Measurements from ENCODE around the gene FAM111A.

DNA sequence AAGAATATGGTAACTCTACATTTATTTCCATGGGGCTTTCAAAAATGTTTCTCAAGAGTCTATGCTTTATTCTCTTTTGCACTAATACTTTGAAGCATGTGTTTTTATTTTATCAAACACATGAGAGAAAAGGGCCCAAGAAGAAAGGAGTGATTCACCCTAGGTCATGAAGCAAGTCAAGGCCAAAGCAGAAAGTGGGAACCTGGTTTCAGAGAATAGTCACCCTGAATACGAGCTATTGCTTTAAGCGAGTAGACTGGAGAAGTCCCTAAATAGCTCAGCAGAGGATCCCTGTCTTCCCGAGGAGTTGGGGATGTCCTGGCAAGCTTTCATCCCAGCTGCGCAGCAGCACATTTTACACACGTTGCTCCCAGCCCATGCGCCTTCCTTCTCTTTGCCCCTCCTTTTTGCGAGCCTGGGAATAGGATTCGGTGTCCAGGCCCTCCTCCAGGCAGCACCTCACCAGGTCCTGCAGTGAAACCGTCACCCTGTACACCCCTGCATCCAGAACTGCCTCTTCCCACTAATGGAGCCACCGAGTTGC is 51.0 kb downstream of the FAM111A start:
- TF ChIP-seq POLR2AphosphoS5 (IDR thresholded peaks at IDR 0.05; ENCODE audit: low read depth) (no peak), SPI1 (IDR thresholded peaks at IDR 0.05; ENCODE audit: borderline replicate concordance, low read depth) (no peak)
- TF ChIP-seq, protein P1, sequence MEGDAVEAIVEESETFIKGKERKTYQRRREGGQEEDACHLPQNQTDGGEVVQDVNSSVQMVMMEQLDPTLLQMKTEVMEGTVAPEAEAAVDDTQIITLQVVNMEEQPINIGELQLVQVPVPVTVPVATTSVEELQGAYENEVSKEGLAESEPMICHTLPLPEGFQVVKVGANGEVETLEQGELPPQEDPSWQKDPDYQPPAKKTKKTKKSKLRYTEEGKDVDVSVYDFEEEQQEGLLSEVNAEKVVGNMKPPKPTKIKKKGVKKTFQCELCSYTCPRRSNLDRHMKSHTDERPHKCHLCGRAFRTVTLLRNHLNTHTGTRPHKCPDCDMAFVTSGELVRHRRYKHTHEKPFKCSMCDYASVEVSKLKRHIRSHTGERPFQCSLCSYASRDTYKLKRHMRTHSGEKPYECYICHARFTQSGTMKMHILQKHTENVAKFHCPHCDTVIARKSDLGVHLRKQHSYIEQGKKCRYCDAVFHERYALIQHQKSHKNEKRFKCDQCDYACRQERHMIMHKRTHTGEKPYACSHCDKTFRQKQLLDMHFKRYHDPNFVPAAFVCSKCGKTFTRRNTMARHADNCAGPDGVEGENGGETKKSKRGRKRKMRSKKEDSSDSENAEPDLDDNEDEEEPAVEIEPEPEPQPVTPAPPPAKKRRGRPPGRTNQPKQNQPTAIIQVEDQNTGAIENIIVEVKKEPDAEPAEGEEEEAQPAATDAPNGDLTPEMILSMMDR (IDR thresholded peaks at IDR 0.05; ENCODE audit: insufficient read depth, low read length): no peak
- TF ChIP-seq, protein P2, sequence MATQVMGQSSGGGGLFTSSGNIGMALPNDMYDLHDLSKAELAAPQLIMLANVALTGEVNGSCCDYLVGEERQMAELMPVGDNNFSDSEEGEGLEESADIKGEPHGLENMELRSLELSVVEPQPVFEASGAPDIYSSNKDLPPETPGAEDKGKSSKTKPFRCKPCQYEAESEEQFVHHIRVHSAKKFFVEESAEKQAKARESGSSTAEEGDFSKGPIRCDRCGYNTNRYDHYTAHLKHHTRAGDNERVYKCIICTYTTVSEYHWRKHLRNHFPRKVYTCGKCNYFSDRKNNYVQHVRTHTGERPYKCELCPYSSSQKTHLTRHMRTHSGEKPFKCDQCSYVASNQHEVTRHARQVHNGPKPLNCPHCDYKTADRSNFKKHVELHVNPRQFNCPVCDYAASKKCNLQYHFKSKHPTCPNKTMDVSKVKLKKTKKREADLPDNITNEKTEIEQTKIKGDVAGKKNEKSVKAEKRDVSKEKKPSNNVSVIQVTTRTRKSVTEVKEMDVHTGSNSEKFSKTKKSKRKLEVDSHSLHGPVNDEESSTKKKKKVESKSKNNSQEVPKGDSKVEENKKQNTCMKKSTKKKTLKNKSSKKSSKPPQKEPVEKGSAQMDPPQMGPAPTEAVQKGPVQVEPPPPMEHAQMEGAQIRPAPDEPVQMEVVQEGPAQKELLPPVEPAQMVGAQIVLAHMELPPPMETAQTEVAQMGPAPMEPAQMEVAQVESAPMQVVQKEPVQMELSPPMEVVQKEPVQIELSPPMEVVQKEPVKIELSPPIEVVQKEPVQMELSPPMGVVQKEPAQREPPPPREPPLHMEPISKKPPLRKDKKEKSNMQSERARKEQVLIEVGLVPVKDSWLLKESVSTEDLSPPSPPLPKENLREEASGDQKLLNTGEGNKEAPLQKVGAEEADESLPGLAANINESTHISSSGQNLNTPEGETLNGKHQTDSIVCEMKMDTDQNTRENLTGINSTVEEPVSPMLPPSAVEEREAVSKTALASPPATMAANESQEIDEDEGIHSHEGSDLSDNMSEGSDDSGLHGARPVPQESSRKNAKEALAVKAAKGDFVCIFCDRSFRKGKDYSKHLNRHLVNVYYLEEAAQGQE (IDR thresholded peaks at IDR 0.05; ENCODE audit: insufficient replicate concordance, low read depth): no peak

Data from HL-60 (cell line).